Psoas muscle (tissue), 8 donors: ENCODE measurements around the gene TCP1. TPM values are rescaled to one million over a fixed set of nuclear protein-coding genes. Genes with fewer than 3 reads are reported as not detected.

Source experiments
- ATAC-seq, 4 donors: fragments of 200-7000 bp; cut with Tn5 transposase; one replicate each; pipeline ENCODE4 v1.9.1; 2020; ENCODE audit warnings: moderate library complexity in 3 of 4, mild to moderate bottlenecking in 2 of 4
- DNase-seq, 2 donors: peaks; one replicate each; pipeline ENCODE4 v3.0.0-alpha.2; 2020
- H3K27ac ChIP-seq: fragments of 200-600 bp; one replicate; pipeline ENCODE4 v1.8.0; 2022
- H3K27me3 ChIP-seq, 3 donors: fragments of 200-600 bp in 1 of 3; one replicate each; pipeline versions ENCODE4 v1.6.1 to v1.8.0; 2013 to 2022; ENCODE audit warnings: low read length in 2 of 3, mild to moderate bottlenecking in 2 of 3, moderate library complexity in 1 of 3; ENCODE audit not compliant: insufficient read depth in 3 of 3
- H3K36me3 ChIP-seq, 2 donors: fragments of 200-600 bp in 1 of 2; one replicate each; pipeline versions ENCODE4 v1.6.1 to v1.8.0; 2013 to 2022; ENCODE audit warnings: low read depth in 1 of 2, mild to moderate bottlenecking in 1 of 2, moderate library complexity in 1 of 2; ENCODE audit not compliant: insufficient read depth in 1 of 2
- H3K4me1 ChIP-seq: fragments of 200-600 bp; one replicate; pipeline ENCODE4 v1.8.0; 2022
- H3K4me3 ChIP-seq: fragments of 200-600 bp; one replicate; pipeline ENCODE4 v1.8.0; 2022; ENCODE audit warnings: mild to moderate bottlenecking
- H3K9me3 ChIP-seq: fragments of 200-600 bp; one replicate; pipeline ENCODE4 v1.8.0; 2022
- CTCF ChIP-seq: fragments of 200-600 bp; IDR thresholded peaks from one replicate; pipeline ENCODE4 v1.8.0; 2022; ENCODE audit warnings: antibody characterized with exemption
- WGBS, 3 donors: extraction: QIAGEN DNeasy Blood & Tissue Kit; methylation state at CpG; one replicate each; pipeline versions ENCODE4 v1.1.6 to v1.1.7; 2013; 5-methylcytosine and 5-hydroxymethylcytosine counted together
- intact Hi-C, 2 donors: fragments of 100-400 bp; cut with DNase I; formaldehyde crosslinking; loops; one replicate each; pipeline versions ENCODE4 v1.11.0 to v1.14.2; 2022
- polyA plus RNA-seq, 3 donors: library from polyadenylated mRNA; stranded (reverse); fragments of 200-250 nt; gene quantifications; one replicate each; pipeline ENCODE4 v1.2.3, GENCODE V29; 2013
- total RNA-seq, 4 donors: library from RNA; stranded (reverse); fragmentation: NEBNext Ultra II Directional in 2 of 4; extraction: Animal tissue kit (Norgen Biotek cat#: 25700) in 2 of 4; gene quantifications; one replicate each; pipeline versions ENCODE4 v1.2.1 to v1.2.4, GENCODE V29; 2021 to 2023
- donor health status: healthy with polysubstance abuse.
- donor health status: DM: no; HTN: no; CAD: no; lungs with moderate emphysema.
- donor health status: Bipolar disorder and iron deficiency.
- donor health status: healthy.
- donor health status: DM: yes; HTN: yes; CAD: no.
- donor health status: DM: no; HTN: no; CAD: no.
- donor health status: DM: no; HTN: no; CAD: no.
- donor health status: DM: yes; HTN: yes; CAD: no.

Gene TCP1
- total and polyA plus RNA-seq, 7 donors: 153 to 307 (median 215) TPM

GRCh38 chr6:159813781-159814180, 24.4 kb upstream of the TCP1 start:
- H3K9me3 ChIP-seq: no peaks in the 10 kb centered on the region
- H3K4me1 ChIP-seq: no peaks in the 10 kb centered on the region
- ATAC-seq: no peak
- whole genome bisulfite sequencing, 3 donors: 83 to 85% (median 84%) methylated on average over 9 of the region's 9 CpGs
- intact Hi-C loops: no loop called here
- TF ChIP-seq CTCF: no peak
- H3K27ac ChIP-seq: no peak overlapping the region
- peaks cover 0 to 23% of the 10 kb centered on the region in 2 donors for H3K36me3 ChIP-seq
- H3K27me3 ChIP-seq: no peaks in the 10 kb centered on the region
- no peak for DNase-seq
- H3K4me3 ChIP-seq: no peak overlapping the region

DNA sequence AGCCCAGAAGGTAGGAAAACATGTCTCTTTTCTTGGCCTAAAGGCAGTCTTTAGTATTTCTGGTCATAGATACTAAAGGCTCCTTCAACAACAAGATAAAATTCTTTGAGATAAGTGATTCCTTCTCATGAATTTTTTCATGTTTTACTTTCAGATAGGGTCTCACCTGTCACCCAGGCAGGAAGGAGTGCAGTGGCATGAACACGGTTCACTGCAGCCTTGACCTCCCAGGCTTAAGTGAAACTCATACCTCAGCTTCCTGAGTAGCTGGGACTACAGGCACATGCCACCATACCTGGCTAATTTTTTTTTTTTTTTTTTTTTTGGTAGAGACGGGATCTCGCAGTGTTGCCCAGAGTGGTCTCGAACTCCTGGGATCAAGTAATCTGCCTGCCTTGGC, 19.7 kb upstream of the TCP1 start:
- Histone ChIP-seq H3K27me3 (no peaks in the 10 kb centered on the region), H3K27ac (no peak overlapping the region), H3K4me1 (no peaks in the 10 kb centered on the region), H3K4me3 (no peak overlapping the region), H3K36me3 (peaks cover 0 to 29% of the 10 kb centered on the region in 2 donors), H3K9me3 (no peaks in the 10 kb centered on the region)
- WGBS, 3 donors: 90 to 93% (median 91%) methylated on average over 4 of the region's 4 CpGs
- no peak for DNase-seq
- TF ChIP-seq CTCF: no peak
- ATAC-seq: no peak
- intact Hi-C loops: no loop called here

DNA sequence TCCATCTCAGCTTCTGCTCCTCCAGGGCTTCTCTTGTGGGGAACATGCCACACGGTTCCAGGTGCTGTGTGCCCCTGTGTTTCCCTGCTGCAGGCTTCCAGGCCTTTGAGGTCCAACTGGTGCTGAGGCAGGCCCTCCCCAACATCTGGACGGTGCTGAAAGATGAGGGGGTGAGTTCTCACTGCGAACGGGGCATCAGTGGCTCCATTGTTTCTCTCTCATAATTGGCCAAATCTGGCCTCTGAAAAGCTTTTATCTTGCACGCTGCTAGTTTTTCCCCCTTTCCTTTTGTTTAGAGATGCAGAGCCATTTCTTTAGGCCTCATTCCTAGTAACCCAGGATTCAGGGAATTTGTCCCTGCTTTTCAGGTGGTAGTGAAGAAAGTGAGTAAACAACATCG, 19.2 kb upstream of the TCP1 start:
- peaks cover 0 to 29% of the 10 kb centered on the region in 2 donors for H3K36me3 ChIP-seq
- H3K27me3 ChIP-seq: no peaks in the 10 kb centered on the region
- H3K9me3 ChIP-seq: no peaks in the 10 kb centered on the region
- H3K4me3 ChIP-seq: no peak overlapping the region
- ATAC-seq (no peak), DNase-seq (no peak)
- H3K4me1 ChIP-seq: no peaks in the 10 kb centered on the region
- no peak overlapping the region for H3K27ac ChIP-seq
- no peak for TF ChIP-seq CTCF
- intact Hi-C loops: no loop called here
- 73 to 79% (median 76%) methylated on average over 6 of the region's 6 CpGs for WGBS, 3 donors

GRCh38 chr6:159807150-159807858, 17.9 kb upstream of the TCP1 start:
- 91 to 97% (median 93%) methylated on average over 5 of the region's 5 CpGs for WGBS, 3 donors
- Histone ChIP-seq H3K27ac (no peak overlapping the region), H3K27me3 (no peaks in the 10 kb centered on the region), H3K4me1 (no peaks in the 10 kb centered on the region), H3K36me3 (peaks cover 0 to 25% of the 10 kb centered on the region in 2 donors), H3K9me3 (no peaks in the 10 kb centered on the region), H3K4me3 (no peak overlapping the region)
- no peak for DNase-seq
- no peak for TF ChIP-seq CTCF
- ATAC-seq: no peak
- intact Hi-C loops: no loop called here

- intact Hi-C loops: no loop called here
- Histone ChIP-seq H3K9me3 (no peaks in the 10 kb centered on the region), H3K27ac (no peak overlapping the region), H3K4me1 (no peaks in the 10 kb centered on the region), H3K4me3 (no peak overlapping the region), H3K27me3 (no peaks in the 10 kb centered on the region), H3K36me3 (peaks cover 0 to 25% of the 10 kb centered on the region in 2 donors)
- no peak for ATAC-seq
- TF ChIP-seq CTCF: no peak
- no peak for DNase-seq
- WGBS, 3 donors: 89 to 92% (median 90%) methylated on average over 9 of the region's 9 CpGs
Measured at GRCh38 chr6:159806021-159806458, 16.6 kb upstream of the TCP1 start.
